ENCODE measurements around the gene USH2A.

USH2A gene

GRCh38 chr1:216186816-216187215 is 236.4 kb downstream of the USH2A start:
- no peak overlapping the region for H3K4me2 ChIP-seq (ENCODE audit: low read depth, low read length, poor library complexity, severe bottlenecking)
- no peaks in the 10 kb centered on the region for H3F3A ChIP-seq (ENCODE audit: insufficient read depth)
- no peak overlapping the region for H3K9ac ChIP-seq (ENCODE audit: low read length)
- TF ChIP-seq CTCF (IDR thresholded peaks at IDR 0.05; ENCODE audit: insufficient read depth, low read length, poor library complexity, severe bottlenecking), result no peak
- TF ChIP-seq EZH2phosphoT487 (conservative IDR thresholded peaks at IDR 0.05; ENCODE audit: low read length), result no peak
- H4K20me1 ChIP-seq (ENCODE audit: low read depth, low read length), result no peaks in the 10 kb centered on the region
- H2AFZ ChIP-seq (ENCODE audit: low read depth, low read length, severe bottlenecking), result no peak overlapping the region
- no peak overlapping the region for H3K4me3 ChIP-seq (ENCODE audit: insufficient read depth, low read length, poor library complexity, severe bottlenecking)
- H3K9me3 ChIP-seq (ENCODE audit: insufficient read depth, low read length), result no peaks in the 10 kb centered on the region
- no peaks in the 10 kb centered on the region for H3K9me2 ChIP-seq (replicated peaks; ENCODE audit: insufficient read depth, low read length)
- H3K27ac ChIP-seq (ENCODE audit: low read depth, low read length), result no peak overlapping the region
- H3K79me2 ChIP-seq (ENCODE audit: insufficient read depth, low read length), result no peaks in the 10 kb centered on the region
- no peaks in the 10 kb centered on the region for H3K36me3 ChIP-seq (ENCODE audit: low read length)
- no peaks in the 10 kb centered on the region for H3K27me3 ChIP-seq (ENCODE audit: low read length)

- TF ChIP-seq CTCF (IDR thresholded peaks at IDR 0.05; ENCODE audit: insufficient read depth, low read length, poor library complexity, severe bottlenecking), result no peak
- TF ChIP-seq EZH2phosphoT487 (conservative IDR thresholded peaks at IDR 0.05; ENCODE audit: low read length), result no peak
- Histone ChIP-seq H3K27ac (ENCODE audit: low read depth, low read length) (no peak overlapping the region), H3K9ac (ENCODE audit: low read length) (no peak overlapping the region), H3K9me3 (ENCODE audit: insufficient read depth, low read length) (no peaks in the 10 kb centered on the region), H3K4me2 (ENCODE audit: low read depth, low read length, poor library complexity, severe bottlenecking) (no peak overlapping the region), H3K9me2 (replicated peaks; ENCODE audit: insufficient read depth, low read length) (no peaks in the 10 kb centered on the region), H3K4me3 (ENCODE audit: insufficient read depth, low read length, poor library complexity, severe bottlenecking) (no peak overlapping the region), H3K36me3 (ENCODE audit: low read length) (no peaks in the 10 kb centered on the region), H2AFZ (ENCODE audit: low read depth, low read length, severe bottlenecking) (no peak overlapping the region), H3F3A (ENCODE audit: insufficient read depth) (no peaks in the 10 kb centered on the region), H4K20me1 (ENCODE audit: low read depth, low read length) (no peaks in the 10 kb centered on the region), H3K27me3 (ENCODE audit: low read length) (no peaks in the 10 kb centered on the region), H3K79me2 (ENCODE audit: insufficient read depth, low read length) (no peaks in the 10 kb centered on the region)
These were observed 237.1 kb downstream of the USH2A start for GRCh38 chr1:216186141-216186540.

GRCh38 chr1:216184126-216184680 is 239.0 kb downstream of the USH2A start:
- Histone ChIP-seq H3K27me3 (ENCODE audit: low read length) (no peaks in the 10 kb centered on the region), H3K9me3 (ENCODE audit: insufficient read depth, low read length) (no peaks in the 10 kb centered on the region), H3K9me2 (replicated peaks; ENCODE audit: insufficient read depth, low read length) (no peaks in the 10 kb centered on the region), H3K36me3 (ENCODE audit: low read length) (no peaks in the 10 kb centered on the region), H2AFZ (ENCODE audit: low read depth, low read length, severe bottlenecking) (no peak overlapping the region), H4K20me1 (ENCODE audit: low read depth, low read length) (no peaks in the 10 kb centered on the region), H3K79me2 (ENCODE audit: insufficient read depth, low read length) (no peaks in the 10 kb centered on the region), H3K9ac (ENCODE audit: low read length) (no peak overlapping the region), H3K4me3 (ENCODE audit: insufficient read depth, low read length, poor library complexity, severe bottlenecking) (no peak overlapping the region), H3K4me2 (ENCODE audit: low read depth, low read length, poor library complexity, severe bottlenecking) (no peak overlapping the region), H3F3A (ENCODE audit: insufficient read depth) (no peaks in the 10 kb centered on the region), H3K27ac (ENCODE audit: low read depth, low read length) (no peak overlapping the region)
- TF ChIP-seq CTCF (IDR thresholded peaks at IDR 0.05; ENCODE audit: insufficient read depth, low read length, poor library complexity, severe bottlenecking) (no peak), EZH2phosphoT487 (conservative IDR thresholded peaks at IDR 0.05; ENCODE audit: low read length) (no peak)

All from SU-DHL-6 (cell line).